CD4-positive, alpha-beta T cell treated with Interleukin-21 for 1 hour (primary cell): ENCODE measurements around the gene ZNF701.
"Not testable (repeated sequence)": the region's sequence is repeated elsewhere in the genome, so short reads cannot be mapped to it uniquely, and the experiment has no call there.

ENCODE experiments used
- DNase-seq: peaks from one replicate; pipeline ENCODE4 v3.0.0-alpha.2; 2020

The ZNF701 gene

GRCh38 chr19:52570000-52570861 lies at the start of gene ZNF701:
ZNF701 (plus strand) TSS chr19:52570287; CDS start chr19:52574148, 3,861 bp downstream.
- peak; percentile 96 for DNase-seq

- DNase-seq = no peak
Measured at GRCh38 chr19:52522551-52522950, 47.5 kb upstream of the ZNF701 start.

GRCh38 chr19:52524086-52524485 lies 46.0 kb upstream of the ZNF701 start:
- DNase-seq = no peak

- peak; percentile 97 for DNase-seq
Measured at GRCh38 chr19:52527134-52527955, 42.7 kb upstream of the ZNF701 start, which contains the start of gene ZNF808. ZNF808 (plus strand) TSS chr19:52527668; CDS start chr19:52543285, 15,617 bp downstream.

GRCh38 chr19:52527956-52528351 lies 42.1 kb upstream of the ZNF701 start:
- no peak for DNase-seq

GRCh38 chr19:52532480-52532879 lies 37.6 kb upstream of the ZNF701 start:
- DNase-seq = no peak

GRCh38 chr19:52533901-52534300 lies 36.2 kb upstream of the ZNF701 start:
- no peak for DNase-seq

- not testable (repeated sequence) for DNase-seq
Measured at GRCh38 chr19:52535385-52535770, 34.7 kb upstream of the ZNF701 start.

- peak; percentile 90 for DNase-seq
Measured at GRCh38 chr19:52535771-52536447, 34.2 kb upstream of the ZNF701 start.

- DNase-seq = peak; percentile 48
Measured at GRCh38 chr19:52536448-52536800, 33.7 kb upstream of the ZNF701 start.

GRCh38 chr19:52538815-52539214 lies 31.3 kb upstream of the ZNF701 start:
- DNase-seq = not testable (repeated sequence)

GRCh38 chr19:52541176-52541575 lies 28.9 kb upstream of the ZNF701 start:
- not testable (repeated sequence) for DNase-seq

- no peak for DNase-seq
Measured at GRCh38 chr19:52541608-52542007, 28.5 kb upstream of the ZNF701 start.

GRCh38 chr19:52542541-52542940 lies 27.5 kb upstream of the ZNF701 start:
- DNase-seq = not testable (repeated sequence)

- peak; percentile 54 for DNase-seq
Measured at GRCh38 chr19:52542984-52543664, 27.0 kb upstream of the ZNF701 start.

GRCh38 chr19:52554216-52554971 lies 15.7 kb upstream of the ZNF701 start:
- DNase-seq = no peak

GRCh38 chr19:52557231-52557995 lies 12.7 kb upstream of the ZNF701 start:
- DNase-seq = no peak

- not testable (repeated sequence) for DNase-seq
Measured at GRCh38 chr19:52558732-52559445, 11.2 kb upstream of the ZNF701 start.

- not testable (repeated sequence) for DNase-seq
Measured at GRCh38 chr19:52561611-52562010, 8.5 kb upstream of the ZNF701 start.

GRCh38 chr19:52566121-52566520 lies 4.0 kb upstream of the ZNF701 start:
- DNase-seq = no peak
